Activated CD4-positive, alpha-beta memory T cell treated with anti-CD3 and anti-CD28 coated beads for 36 hours (primary cell): Measurements from ENCODE around the gene KIAA0319L. TPM values are rescaled to one million over a fixed set of nuclear protein-coding genes. Genes with fewer than 3 reads are reported as not detected.

Experiments
- CTCF ChIA-PET: fragments of 350-600 bp; sonication (Branson Sonifier 250); formaldehyde crosslinking; loops from one replicate; lab custom pipeline; 2021; ENCODE audit warnings: antibody characterized with exemption, inconsistent platforms; lab: Charles Lee
- POLR2A ChIA-PET: fragments of 350-600 bp; sonication (Branson Sonifier 250); formaldehyde crosslinking; loops from one replicate; lab custom pipeline; 2021; ENCODE audit warnings: antibody characterized with exemption; lab: Charles Lee
- DNase-seq: peaks from one replicate; pipeline ENCODE4 v3.0.0-alpha.2; 2020
- H3K27ac Mint-ChIP-seq: one replicate; pipeline ENCODE4 v1.8.0; 2021; ENCODE audit warnings: mixed read lengths
- H3K27me3 Mint-ChIP-seq: one replicate; pipeline ENCODE4 v1.8.0; 2021; ENCODE audit warnings: mixed read lengths
- H3K36me3 Mint-ChIP-seq: one replicate; pipeline ENCODE4 v1.8.0; 2021; ENCODE audit warnings: mixed read lengths
- H3K4me1 Mint-ChIP-seq: one replicate; pipeline ENCODE4 v1.8.0; 2021; ENCODE audit warnings: low read depth, mixed read lengths
- H3K4me3 Mint-ChIP-seq: one replicate; pipeline ENCODE4 v1.8.0; 2021; ENCODE audit warnings: mild to moderate bottlenecking, mixed read lengths
- H3K9me3 Mint-ChIP-seq: one replicate; pipeline ENCODE4 v1.8.0; 2021; ENCODE audit warnings: mixed read lengths
- intact Hi-C: fragments of 100-400 bp; cut with micrococcal nuclease; formaldehyde crosslinking; loops from one replicate; pipeline ENCODE4 v1.15.1; 2023
- total RNA-seq, 2 experiments: library from RNA; stranded (reverse); gene quantifications; one replicate each; pipeline ENCODE4 v1.2.3, GENCODE V29; 2021

Gene KIAA0319L
- total RNA-seq, 2 experiments from 2014 or later: 28.3 to 30.9 TPM

DNA sequence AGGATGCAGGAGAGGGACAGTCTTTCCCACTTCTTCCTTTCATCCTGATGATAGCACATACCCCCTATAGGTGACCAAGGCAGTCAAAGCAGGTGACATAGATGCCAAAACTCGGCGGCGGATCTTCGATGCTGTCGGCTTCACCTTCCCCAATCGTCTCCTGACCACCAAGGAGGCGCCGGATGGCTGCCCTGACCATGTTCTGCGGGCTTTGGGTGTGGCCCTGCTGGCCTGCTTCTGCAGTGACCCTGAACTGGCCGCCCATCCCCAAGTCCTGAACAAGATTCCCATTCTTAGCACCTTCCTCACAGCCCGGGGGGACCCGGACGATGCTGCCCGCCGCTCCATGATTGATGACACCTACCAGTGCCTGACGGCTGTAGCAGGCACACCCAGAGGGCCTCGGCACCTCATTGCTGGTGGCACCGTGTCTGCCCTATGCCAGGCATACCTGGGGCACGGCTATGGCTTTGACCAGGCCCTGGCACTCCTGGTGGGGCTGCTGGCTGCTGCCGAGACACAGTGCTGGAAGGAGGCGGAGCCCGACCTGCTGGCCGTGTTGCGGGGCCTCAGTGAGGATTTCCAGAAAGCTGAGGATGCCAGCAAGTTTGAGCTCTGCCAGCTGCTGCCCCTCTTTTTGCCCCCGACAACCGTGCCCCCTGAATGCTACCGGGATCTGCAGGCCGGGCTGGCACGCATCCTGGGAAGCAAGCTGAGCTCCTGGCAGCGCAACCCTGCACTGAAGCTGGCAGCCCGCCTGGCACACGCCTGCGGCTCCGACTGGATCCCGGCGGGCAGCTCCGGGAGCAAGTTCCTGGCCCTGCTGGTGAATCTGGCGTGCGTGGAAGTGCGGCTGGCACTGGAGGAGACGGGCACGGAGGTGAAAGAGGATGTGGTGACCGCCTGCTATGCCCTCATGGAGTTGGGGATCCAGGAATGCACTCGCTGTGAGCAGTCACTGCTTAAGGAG lies 3.3 kb upstream of the KIAA0319L start:
- Mint-ChIP-seq H3K36me3 (peaks cover 6% of the 10 kb centered on the region), H3K4me1 (peaks cover 45% of the 10 kb centered on the region), H3K27me3 (no peaks in the 10 kb centered on the region), H3K27ac (no peak overlapping the region), H3K4me3 (no peak overlapping the region), H3K9me3 (no peaks in the 10 kb centered on the region)
- intact Hi-C loops: no loop called here
- CTCF ChIA-PET: interaction anchor here (1.2 to 9.2 kb wide), 5 partner anchors 8 to 166 kb away, joined by 3 to 138 read pairs (median 4); no protein-coding TSS in a partner anchor
- DNase-seq: no peak
- POLR2A ChIA-PET: interaction anchor here (1.0 kb wide), 1 partner anchor 17 kb away, joined by 3 read pairs; no protein-coding TSS in a partner anchor

DNA sequence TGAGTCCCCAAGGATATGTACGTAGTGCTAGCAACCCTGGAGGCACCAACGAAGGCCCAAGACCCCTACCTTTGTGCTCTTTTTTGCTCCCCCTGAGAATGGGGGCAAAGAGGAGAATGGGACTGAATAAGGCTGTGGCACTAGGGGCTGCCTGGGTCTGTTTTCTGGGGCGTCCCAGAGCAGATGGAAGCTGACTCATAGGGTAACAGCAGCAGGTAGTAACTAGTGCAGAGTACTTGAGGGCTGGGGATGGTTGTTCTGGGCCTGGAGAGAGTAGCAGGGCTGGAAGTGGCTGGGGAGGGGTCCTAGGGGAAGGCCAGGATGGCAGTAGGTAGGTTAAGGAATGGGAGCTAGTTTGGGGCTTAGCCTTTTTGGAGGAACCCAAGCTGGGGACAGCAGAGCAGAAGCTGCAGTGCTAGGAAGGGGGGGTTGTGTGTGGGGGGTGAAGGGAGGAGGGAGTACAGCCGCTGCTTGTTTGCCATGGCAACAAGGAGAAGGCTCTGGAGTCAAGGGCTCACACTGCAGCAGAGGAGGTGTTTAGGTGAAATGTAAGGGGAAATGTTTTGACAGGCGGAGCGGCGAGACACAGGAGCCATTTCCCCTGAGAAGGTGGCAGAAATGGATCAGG lies 2.2 kb upstream of the KIAA0319L start:
- Mint-ChIP-seq H3K27me3 (no peaks in the 10 kb centered on the region), H3K9me3 (no peaks in the 10 kb centered on the region), H3K27ac (peak overlapping the region; percentile 43), H3K4me1 (peaks cover 54% of the 10 kb centered on the region), H3K4me3 (no peak overlapping the region), H3K36me3 (peaks cover 3% of the 10 kb centered on the region)
- DNase-seq: no peak
- ChIA-PET POLR2A (interaction anchor here (0.6 to 1.4 kb wide), 3 partner anchors 8 to 53 kb away, joined by 4 to 5 read pairs (median 5); no protein-coding TSS in a partner anchor), CTCF (interaction anchor here (1.2 to 9.2 kb wide), 5 partner anchors 9 to 156 kb away, joined by 3 to 138 read pairs (median 3); no protein-coding TSS in a partner anchor)
- intact Hi-C loops: loop anchor here (5.0 to 10.0 kb wide), 5 partner anchors 83 to 1915 kb away; partner anchors contain the start of genes PSMB2, SFPQ, ZC3H12A and ZMYM6

DNA sequence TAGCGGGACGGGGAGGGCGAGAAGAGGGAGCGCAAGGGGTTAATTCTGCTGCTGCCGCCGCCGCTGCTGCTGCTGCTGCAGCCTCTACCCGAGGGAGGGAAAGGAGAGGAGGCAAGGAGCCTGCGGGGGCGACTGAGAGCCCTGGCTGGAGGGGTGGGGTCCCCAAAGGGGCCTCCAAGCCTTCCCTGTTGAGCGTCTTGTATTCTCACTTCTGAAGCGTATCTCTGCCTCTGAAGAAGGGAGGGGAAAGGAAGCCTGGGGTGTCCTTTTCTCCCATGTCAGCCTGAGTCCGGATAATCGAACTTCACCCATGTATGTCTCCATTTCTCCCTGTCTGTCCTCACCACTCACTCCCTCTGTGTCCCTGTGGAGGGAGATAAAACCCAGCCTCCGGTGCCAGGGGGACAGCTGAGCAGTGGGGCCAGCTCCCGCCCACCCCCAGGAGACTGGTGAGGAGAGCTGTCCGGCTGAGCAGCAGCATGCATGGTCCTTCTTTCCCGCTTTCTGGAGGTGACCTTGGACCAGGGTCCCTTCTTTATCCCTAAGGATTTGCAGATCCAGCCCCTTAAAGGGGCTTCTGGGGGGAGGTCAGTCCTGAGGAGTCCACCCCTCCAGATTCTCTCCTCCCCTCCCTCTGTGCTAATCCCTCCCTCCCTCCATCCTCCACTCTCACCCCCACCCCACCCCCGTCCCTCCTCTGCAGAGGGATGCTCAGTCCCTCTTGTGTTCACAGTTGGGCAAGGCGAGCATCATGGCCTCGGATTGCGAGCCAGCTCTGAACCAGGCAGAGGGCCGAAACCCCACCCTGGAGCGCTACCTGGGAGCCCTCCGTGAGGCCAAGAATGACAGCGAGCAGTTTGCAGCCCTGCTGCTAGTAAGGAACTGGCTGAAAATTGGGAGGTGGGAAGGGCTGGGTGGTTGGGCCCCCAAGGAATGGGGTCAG lies 1.4 kb upstream of the KIAA0319L start:
- H3K4me1 Mint-ChIP-seq: peaks cover 55% of the 10 kb centered on the region

DNA sequence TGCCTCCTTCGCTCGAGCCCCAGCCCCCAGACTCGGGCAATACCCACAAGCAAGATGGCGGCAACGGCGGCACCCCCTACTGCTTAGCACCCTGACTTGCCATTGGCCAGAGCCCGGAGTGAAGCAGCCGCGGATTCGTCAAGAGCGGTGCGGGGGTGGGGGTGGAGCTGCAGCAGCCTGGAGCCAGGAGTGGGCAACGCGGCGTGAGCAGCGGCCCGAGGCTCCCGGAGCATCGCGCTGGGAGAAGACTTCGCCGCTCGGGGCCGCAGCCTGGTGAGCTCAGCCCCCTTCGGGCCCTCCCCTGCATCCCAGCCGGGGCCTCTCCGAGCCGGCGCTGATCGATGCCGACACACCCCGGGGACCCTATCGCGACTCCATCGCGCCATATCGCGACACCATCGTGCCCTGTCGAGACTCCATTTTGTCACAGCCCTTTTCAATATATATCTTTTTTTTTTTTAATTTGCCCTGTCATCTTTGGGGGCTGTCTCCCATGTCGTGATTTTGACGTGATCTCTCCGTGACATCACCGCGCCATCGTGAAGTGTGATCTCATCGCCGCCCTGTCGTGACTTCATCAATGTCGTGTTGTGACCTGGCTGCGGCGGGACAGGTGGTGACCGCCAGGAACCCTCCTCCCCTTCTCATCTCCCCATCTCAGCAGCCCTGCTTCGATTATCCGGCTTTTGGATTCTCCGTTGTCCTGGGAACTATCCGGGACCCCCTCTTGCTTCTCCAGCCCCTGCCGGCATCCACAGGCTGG lies 589 bp upstream of the KIAA0319L start, which contains the start of gene NCDN:
TSS of gene NCDN (plus strand) at position 189 of the 763 bp plus-strand sequence. CDS start at position 581, 392 bp downstream.
- Mint-ChIP-seq H3K4me1 (peaks cover 60% of the 10 kb centered on the region), H3K27me3 (no peaks in the 10 kb centered on the region), H3K36me3 (peaks cover 4% of the 10 kb centered on the region), H3K4me3 (peak within 1 kb of the TSS; percentile 97), H3K9me3 (no peaks in the 10 kb centered on the region), H3K27ac (peak within 1 kb of the TSS; percentile 95)
- DNase-seq: peak; percentile 98
- intact Hi-C loops: loop anchor here (5.0 to 10.0 kb wide), 5 partner anchors 85 to 1917 kb away; partner anchors contain the start of genes PSMB2, SFPQ, ZC3H12A and ZMYM6
- CTCF ChIA-PET: interaction anchor here (0.6 to 9.2 kb wide), 7 partner anchors 11 to 169 kb away, joined by 3 to 138 read pairs (median 4); no protein-coding TSS in a partner anchor
- POLR2A ChIA-PET: interaction anchor here (1.0 to 2.9 kb wide), 6 partner anchors 13 to 212 kb away, joined by 3 to 21 read pairs (median 10); partner anchors contain the start of gene CLSPN

More for the DNA sequence above, 1.4 kb upstream of the KIAA0319L start:
- peak overlapping the region; percentile 95 for H3K27ac Mint-ChIP-seq
- H3K27me3 Mint-ChIP-seq: no peaks in the 10 kb centered on the region
- peak overlapping the region; percentile 97 for H3K4me3 Mint-ChIP-seq
- ChIA-PET POLR2A (interaction anchor here (1.0 to 1.4 kb wide), 2 partner anchors 19 to 53 kb away, joined by 4 to 5 read pairs; no protein-coding TSS in a partner anchor), CTCF (interaction anchor here (1.2 to 9.2 kb wide), 4 partner anchors 10 to 157 kb away, joined by 3 to 138 read pairs (median 6); no protein-coding TSS in a partner anchor)
- no peaks in the 10 kb centered on the region for H3K9me3 Mint-ChIP-seq
- intact Hi-C loops: loop anchor here (5.0 to 10.0 kb wide), 5 partner anchors 84 to 1916 kb away; partner anchors contain the start of genes PSMB2, SFPQ, ZC3H12A and ZMYM6
- peak; percentile 45 for DNase-seq
- no peaks in the 10 kb centered on the region for H3K36me3 Mint-ChIP-seq

DNA sequence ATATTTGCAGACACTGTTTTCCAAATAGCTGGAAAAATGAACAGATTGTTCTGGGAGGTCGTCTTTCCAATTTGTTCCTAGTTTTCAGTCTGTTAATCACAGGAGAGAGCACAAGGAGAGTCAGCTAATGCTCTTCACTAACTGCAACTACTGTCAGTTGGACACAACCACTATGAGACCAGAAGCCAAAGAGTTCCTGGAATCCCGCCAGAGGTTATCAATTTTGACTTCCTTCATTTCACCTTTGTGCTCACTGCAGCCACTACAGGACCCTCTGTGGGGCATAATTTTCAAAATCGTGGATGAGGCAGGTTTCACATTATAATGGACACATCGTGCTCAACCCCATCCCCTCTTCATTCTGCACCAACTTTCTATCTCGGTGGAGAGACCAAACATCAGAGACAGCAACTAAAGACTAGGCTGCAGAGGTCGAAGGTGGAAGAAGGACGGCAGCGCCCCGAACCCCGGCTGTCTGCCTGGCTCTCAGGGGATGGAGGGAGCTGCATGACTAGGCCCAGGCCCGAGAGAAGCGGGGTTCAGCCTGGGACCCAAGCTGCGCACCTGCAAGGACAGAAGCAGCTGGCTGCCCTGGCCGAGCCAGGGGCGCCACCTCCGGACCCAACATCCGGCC lies 602 bp downstream of the KIAA0319L start:
- DNase-seq: no peak

DNA sequence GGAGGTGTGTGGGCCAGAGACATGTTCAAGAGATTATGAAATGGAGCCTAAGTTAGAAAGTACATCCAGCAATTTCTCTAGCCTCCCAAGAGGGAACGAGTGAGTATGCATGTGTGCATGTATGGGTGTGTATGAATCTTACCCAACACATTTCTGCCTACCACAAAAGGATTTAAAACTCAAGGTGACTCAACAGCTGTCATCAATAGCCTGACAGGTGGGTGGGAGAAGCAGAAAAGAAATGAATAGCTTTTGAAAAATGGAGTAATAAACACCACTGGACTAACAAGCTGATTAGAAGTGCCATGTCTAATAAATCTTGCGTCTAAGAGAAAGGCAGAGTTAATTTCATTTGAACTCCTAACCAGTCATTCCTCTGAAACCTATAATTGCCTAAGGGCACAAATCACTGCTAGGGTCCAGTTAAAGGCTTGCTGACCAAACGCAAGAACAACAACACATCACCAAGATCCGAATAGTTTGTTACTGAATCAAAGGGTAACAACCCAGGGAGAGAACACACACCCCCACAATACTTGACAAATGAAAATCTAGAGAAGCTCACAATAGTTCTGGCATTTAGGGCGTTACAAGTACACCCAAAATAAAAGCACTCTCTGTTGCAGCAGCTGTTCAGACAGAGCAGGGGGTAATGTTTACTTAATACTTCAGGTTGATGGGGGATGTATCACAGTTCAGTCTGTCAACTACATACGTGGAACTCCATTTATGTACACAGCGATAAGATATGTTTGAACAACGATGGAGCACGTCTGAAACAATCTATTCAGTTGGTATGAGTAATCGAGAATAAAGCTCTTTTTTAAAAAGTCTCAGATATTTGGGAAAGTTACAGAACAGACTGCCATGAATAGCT lies 1.4 kb downstream of the KIAA0319L start:
- CTCF ChIA-PET: interaction anchor here (0.7 to 9.2 kb wide), 12 partner anchors 9 to 256 kb away, joined by 3 to 138 read pairs (median 6); no protein-coding TSS in a partner anchor
- H3K9me3 Mint-ChIP-seq: no peaks in the 10 kb centered on the region
- intact Hi-C loops: loop anchor here (1.0 to 10.0 kb wide), 7 partner anchors 17 to 1919 kb away; partner anchors contain the start of genes PSMB2, SFPQ, ZC3H12A and ZMYM6

More for the DNA sequence above, 602 bp downstream of the KIAA0319L start:
- CTCF ChIA-PET: interaction anchor here (0.8 to 9.2 kb wide), 12 partner anchors 8 to 256 kb away, joined by 3 to 138 read pairs (median 6); no protein-coding TSS in a partner anchor
- intact Hi-C loops: loop anchor here (5.0 to 10.0 kb wide), 5 partner anchors 86 to 1918 kb away; partner anchors contain the start of genes PSMB2, SFPQ, ZC3H12A and ZMYM6
- peak overlapping the region; percentile 97 for H3K4me3 Mint-ChIP-seq
- peaks cover 15% of the 10 kb centered on the region for H3K36me3 Mint-ChIP-seq
- H3K4me1 Mint-ChIP-seq: peaks cover 60% of the 10 kb centered on the region
- POLR2A ChIA-PET: interaction anchor here (0.9 to 2.9 kb wide), 8 partner anchors 12 to 289 kb away, joined by 3 to 21 read pairs (median 10); partner anchors contain the start of gene CLSPN
- peak overlapping the region; percentile 62 for H3K27ac Mint-ChIP-seq
- no peaks in the 10 kb centered on the region for H3K9me3 Mint-ChIP-seq
- no peaks in the 10 kb centered on the region for H3K27me3 Mint-ChIP-seq

DNA sequence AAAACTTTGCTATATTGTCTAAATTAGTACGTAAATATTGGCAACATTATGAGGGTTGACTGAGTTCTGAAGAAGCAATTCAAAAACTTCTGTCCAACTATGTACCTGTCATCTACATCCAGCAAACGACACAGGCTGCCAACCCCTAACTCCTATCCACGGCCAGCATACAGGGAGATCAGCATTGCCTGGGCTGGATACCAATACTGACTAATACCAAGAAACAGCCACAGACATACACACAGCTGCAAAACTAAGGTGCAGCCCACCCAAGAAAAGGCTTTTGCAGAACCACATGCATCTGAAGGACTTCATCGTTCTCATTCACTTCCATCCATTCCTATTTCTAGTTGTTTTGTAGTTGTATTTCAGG lies 2.0 kb downstream of the KIAA0319L start:
- H3K4me3 Mint-ChIP-seq: peak overlapping the region; percentile 97
- CTCF ChIA-PET: interaction anchor here (1.1 to 9.2 kb wide), 4 partner anchors 104 to 172 kb away, joined by 3 to 138 read pairs (median 4); no protein-coding TSS in a partner anchor
- peaks cover 16% of the 10 kb centered on the region for H3K36me3 Mint-ChIP-seq
- peak overlapping the region; percentile 62 for H3K27ac Mint-ChIP-seq
- intact Hi-C loops: loop anchor here (1.0 to 10.0 kb wide), 7 partner anchors 16 to 1920 kb away; partner anchors contain the start of genes PSMB2, SFPQ, ZC3H12A and ZMYM6
- H3K4me1 Mint-ChIP-seq: peaks cover 57% of the 10 kb centered on the region
- DNase-seq: no peak
- H3K27me3 Mint-ChIP-seq: no peaks in the 10 kb centered on the region
- POLR2A ChIA-PET: interaction anchor here (2.3 to 2.9 kb wide), 4 partner anchors 16 to 215 kb away, joined by 10 to 21 read pairs (median 14); partner anchors contain the start of gene CLSPN
- no peaks in the 10 kb centered on the region for H3K9me3 Mint-ChIP-seq

More for the DNA sequence above, 1.4 kb downstream of the KIAA0319L start:
- Mint-ChIP-seq H3K4me1 (peaks cover 57% of the 10 kb centered on the region), H3K4me3 (peak overlapping the region; percentile 97), H3K27ac (peak overlapping the region; percentile 62), H3K27me3 (no peaks in the 10 kb centered on the region), H3K36me3 (peaks cover 16% of the 10 kb centered on the region)
- no peak for DNase-seq
- POLR2A ChIA-PET: interaction anchor here (0.6 to 2.9 kb wide), 7 partner anchors 15 to 288 kb away, joined by 3 to 21 read pairs (median 10); partner anchors contain the start of gene CLSPN
